ENCODE data around the gene ADAMTS15.

Gene ADAMTS15

GRCh38 chr11:130477586-130478203 lies 29.2 kb downstream of the ADAMTS15 start:
- Histone ChIP-seq H3K4me1 (ENCODE audit: insufficient read depth, low read length) (no peaks in the 10 kb centered on the region), H3K9ac (ENCODE audit: low read depth, low read length) (no peak overlapping the region), H3K4me3 (ENCODE audit: low read length) (no peak overlapping the region), H3K27me3 (ENCODE audit: insufficient read depth, low read length) (no peaks in the 10 kb centered on the region), H3K27ac (ENCODE audit: low read length) (no peak overlapping the region), H3K9me3 (ENCODE audit: insufficient read depth, low read depth, low read length) (no peaks in the 10 kb centered on the region), H3K36me3 (ENCODE audit: insufficient read depth, low read depth, low read length) (no peaks in the 10 kb centered on the region)

- no peak overlapping the region for H3K4me3 ChIP-seq (ENCODE audit: low read length)
- H3K9me3 ChIP-seq (ENCODE audit: insufficient read depth, low read depth, low read length), result no peaks in the 10 kb centered on the region
- no peaks in the 10 kb centered on the region for H3K36me3 ChIP-seq (ENCODE audit: insufficient read depth, low read depth, low read length)
- no peak overlapping the region for H3K9ac ChIP-seq (ENCODE audit: low read depth, low read length)
- H3K4me1 ChIP-seq (ENCODE audit: insufficient read depth, low read length), result no peaks in the 10 kb centered on the region
- H3K27me3 ChIP-seq (ENCODE audit: insufficient read depth, low read length), result no peaks in the 10 kb centered on the region
- H3K27ac ChIP-seq (ENCODE audit: low read length), result no peak overlapping the region
These were observed 29.8 kb downstream of the ADAMTS15 start for GRCh38 chr11:130478204-130478701.

GRCh38 chr11:130478881-130479280 lies 30.4 kb downstream of the ADAMTS15 start:
- Histone ChIP-seq H3K27me3 (ENCODE audit: insufficient read depth, low read length) (no peaks in the 10 kb centered on the region), H3K9me3 (ENCODE audit: insufficient read depth, low read depth, low read length) (no peaks in the 10 kb centered on the region), H3K9ac (ENCODE audit: low read depth, low read length) (no peak overlapping the region), H3K4me3 (ENCODE audit: low read length) (no peak overlapping the region), H3K36me3 (ENCODE audit: insufficient read depth, low read depth, low read length) (no peaks in the 10 kb centered on the region), H3K27ac (ENCODE audit: low read length) (no peak overlapping the region), H3K4me1 (ENCODE audit: insufficient read depth, low read length) (no peaks in the 10 kb centered on the region)

GRCh38 chr11:130480186-130480585 lies 31.7 kb downstream of the ADAMTS15 start:
- H3K27me3 ChIP-seq (ENCODE audit: insufficient read depth, low read length), result no peaks in the 10 kb centered on the region
- no peak overlapping the region for H3K27ac ChIP-seq (ENCODE audit: low read length)
- H3K36me3 ChIP-seq (ENCODE audit: insufficient read depth, low read depth, low read length), result no peaks in the 10 kb centered on the region
- H3K4me3 ChIP-seq (ENCODE audit: low read length), result no peak overlapping the region
- no peak overlapping the region for H3K9ac ChIP-seq (ENCODE audit: low read depth, low read length)
- H3K9me3 ChIP-seq (ENCODE audit: insufficient read depth, low read depth, low read length), result no peaks in the 10 kb centered on the region
- no peaks in the 10 kb centered on the region for H3K4me1 ChIP-seq (ENCODE audit: insufficient read depth, low read length)

GRCh38 chr11:130480711-130481140 lies 32.3 kb downstream of the ADAMTS15 start:
- Histone ChIP-seq H3K9me3 (ENCODE audit: insufficient read depth, low read depth, low read length) (no peaks in the 10 kb centered on the region), H3K4me1 (ENCODE audit: insufficient read depth, low read length) (no peaks in the 10 kb centered on the region), H3K27me3 (ENCODE audit: insufficient read depth, low read length) (no peaks in the 10 kb centered on the region), H3K9ac (ENCODE audit: low read depth, low read length) (no peak overlapping the region), H3K36me3 (ENCODE audit: insufficient read depth, low read depth, low read length) (no peaks in the 10 kb centered on the region), H3K27ac (ENCODE audit: low read length) (no peak overlapping the region), H3K4me3 (ENCODE audit: low read length) (no peak overlapping the region)

GRCh38 chr11:130483124-130483523 lies 34.7 kb downstream of the ADAMTS15 start:
- Histone ChIP-seq H3K9me3 (ENCODE audit: insufficient read depth, low read depth, low read length) (no peaks in the 10 kb centered on the region), H3K4me1 (ENCODE audit: insufficient read depth, low read length) (no peaks in the 10 kb centered on the region), H3K27ac (ENCODE audit: low read length) (no peak overlapping the region), H3K36me3 (ENCODE audit: insufficient read depth, low read depth, low read length) (no peaks in the 10 kb centered on the region), H3K9ac (ENCODE audit: low read depth, low read length) (no peak overlapping the region), H3K4me3 (ENCODE audit: low read length) (no peak overlapping the region), H3K27me3 (ENCODE audit: insufficient read depth, low read length) (no peaks in the 10 kb centered on the region)

GRCh38 chr11:130485983-130486382 lies 37.5 kb downstream of the ADAMTS15 start:
- no peaks in the 10 kb centered on the region for H3K36me3 ChIP-seq (ENCODE audit: insufficient read depth, low read depth, low read length)

GRCh38 chr11:130486391-130486836 lies 38.0 kb downstream of the ADAMTS15 start:
- Histone ChIP-seq H3K4me1 (ENCODE audit: insufficient read depth, low read length) (no peaks in the 10 kb centered on the region), H3K9ac (ENCODE audit: low read depth, low read length) (no peak overlapping the region), H3K27me3 (ENCODE audit: insufficient read depth, low read length) (no peaks in the 10 kb centered on the region), H3K27ac (ENCODE audit: low read length) (no peak overlapping the region), H3K36me3 (ENCODE audit: insufficient read depth, low read depth, low read length) (no peaks in the 10 kb centered on the region), H3K9me3 (ENCODE audit: insufficient read depth, low read depth, low read length) (no peaks in the 10 kb centered on the region), H3K4me3 (ENCODE audit: low read length) (no peak overlapping the region)

More at GRCh38 chr11:130485983-130486382, 37.5 kb downstream of the ADAMTS15 start:
- Histone ChIP-seq H3K9me3 (ENCODE audit: insufficient read depth, low read depth, low read length) (no peaks in the 10 kb centered on the region), H3K27me3 (ENCODE audit: insufficient read depth, low read length) (no peaks in the 10 kb centered on the region), H3K27ac (ENCODE audit: low read length) (no peak overlapping the region), H3K4me1 (ENCODE audit: insufficient read depth, low read length) (no peaks in the 10 kb centered on the region), H3K9ac (ENCODE audit: low read depth, low read length) (no peak overlapping the region), H3K4me3 (ENCODE audit: low read length) (no peak overlapping the region)

GRCh38 chr11:130486987-130487923 lies 38.8 kb downstream of the ADAMTS15 start:
- Histone ChIP-seq H3K36me3 (ENCODE audit: insufficient read depth, low read depth, low read length) (no peaks in the 10 kb centered on the region), H3K27ac (ENCODE audit: low read length) (no peak overlapping the region), H3K27me3 (ENCODE audit: insufficient read depth, low read length) (no peaks in the 10 kb centered on the region), H3K9me3 (ENCODE audit: insufficient read depth, low read depth, low read length) (no peaks in the 10 kb centered on the region), H3K4me3 (ENCODE audit: low read length) (no peak overlapping the region), H3K4me1 (ENCODE audit: insufficient read depth, low read length) (no peaks in the 10 kb centered on the region), H3K9ac (ENCODE audit: low read depth, low read length) (no peak overlapping the region)

- H3K27me3 ChIP-seq (ENCODE audit: insufficient read depth, low read length), result no peaks in the 10 kb centered on the region
- H3K9me3 ChIP-seq (ENCODE audit: insufficient read depth, low read depth, low read length), result no peaks in the 10 kb centered on the region
- H3K36me3 ChIP-seq (ENCODE audit: insufficient read depth, low read depth, low read length), result no peaks in the 10 kb centered on the region
- no peaks in the 10 kb centered on the region for H3K4me1 ChIP-seq (ENCODE audit: insufficient read depth, low read length)
- no peak overlapping the region for H3K4me3 ChIP-seq (ENCODE audit: low read length)
- no peak overlapping the region for H3K27ac ChIP-seq (ENCODE audit: low read length)
- no peak overlapping the region for H3K9ac ChIP-seq (ENCODE audit: low read depth, low read length)
These were observed 39.7 kb downstream of the ADAMTS15 start for GRCh38 chr11:130487924-130488815.

GRCh38 chr11:130488848-130489584 lies 40.6 kb downstream of the ADAMTS15 start:
- no peak overlapping the region for H3K27ac ChIP-seq (ENCODE audit: low read length)
- no peaks in the 10 kb centered on the region for H3K36me3 ChIP-seq (ENCODE audit: insufficient read depth, low read depth, low read length)
- H3K4me3 ChIP-seq (ENCODE audit: low read length), result no peak overlapping the region
- no peak overlapping the region for H3K9ac ChIP-seq (ENCODE audit: low read depth, low read length)
- no peaks in the 10 kb centered on the region for H3K27me3 ChIP-seq (ENCODE audit: insufficient read depth, low read length)
- H3K9me3 ChIP-seq (ENCODE audit: insufficient read depth, low read depth, low read length), result no peaks in the 10 kb centered on the region
- no peaks in the 10 kb centered on the region for H3K4me1 ChIP-seq (ENCODE audit: insufficient read depth, low read length)

Measured in iPS-20b (cell line).